ENCODE measurements around the gene ALG9. TPM values are rescaled to one million over a fixed set of nuclear protein-coding genes. Genes with fewer than 3 reads are reported as not detected.

The ALG9 gene
- total RNA-seq, 1 donor from 2014 or later = 19.2 TPM

GRCh38 chr11:111879637-111879960 lies 8.2 kb upstream of the ALG9 start:
- no peak for DNase-seq (ENCODE audit: low read depth)
- TF ChIP-seq, protein P1, sequence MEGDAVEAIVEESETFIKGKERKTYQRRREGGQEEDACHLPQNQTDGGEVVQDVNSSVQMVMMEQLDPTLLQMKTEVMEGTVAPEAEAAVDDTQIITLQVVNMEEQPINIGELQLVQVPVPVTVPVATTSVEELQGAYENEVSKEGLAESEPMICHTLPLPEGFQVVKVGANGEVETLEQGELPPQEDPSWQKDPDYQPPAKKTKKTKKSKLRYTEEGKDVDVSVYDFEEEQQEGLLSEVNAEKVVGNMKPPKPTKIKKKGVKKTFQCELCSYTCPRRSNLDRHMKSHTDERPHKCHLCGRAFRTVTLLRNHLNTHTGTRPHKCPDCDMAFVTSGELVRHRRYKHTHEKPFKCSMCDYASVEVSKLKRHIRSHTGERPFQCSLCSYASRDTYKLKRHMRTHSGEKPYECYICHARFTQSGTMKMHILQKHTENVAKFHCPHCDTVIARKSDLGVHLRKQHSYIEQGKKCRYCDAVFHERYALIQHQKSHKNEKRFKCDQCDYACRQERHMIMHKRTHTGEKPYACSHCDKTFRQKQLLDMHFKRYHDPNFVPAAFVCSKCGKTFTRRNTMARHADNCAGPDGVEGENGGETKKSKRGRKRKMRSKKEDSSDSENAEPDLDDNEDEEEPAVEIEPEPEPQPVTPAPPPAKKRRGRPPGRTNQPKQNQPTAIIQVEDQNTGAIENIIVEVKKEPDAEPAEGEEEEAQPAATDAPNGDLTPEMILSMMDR (conservative IDR thresholded peaks at IDR 0.05; ENCODE audit: low read depth, low read length) = no peak
- peak overlapping the region; percentile 77 for H3K4me3 ChIP-seq (ENCODE audit: low read depth, low read length)

DNA sequence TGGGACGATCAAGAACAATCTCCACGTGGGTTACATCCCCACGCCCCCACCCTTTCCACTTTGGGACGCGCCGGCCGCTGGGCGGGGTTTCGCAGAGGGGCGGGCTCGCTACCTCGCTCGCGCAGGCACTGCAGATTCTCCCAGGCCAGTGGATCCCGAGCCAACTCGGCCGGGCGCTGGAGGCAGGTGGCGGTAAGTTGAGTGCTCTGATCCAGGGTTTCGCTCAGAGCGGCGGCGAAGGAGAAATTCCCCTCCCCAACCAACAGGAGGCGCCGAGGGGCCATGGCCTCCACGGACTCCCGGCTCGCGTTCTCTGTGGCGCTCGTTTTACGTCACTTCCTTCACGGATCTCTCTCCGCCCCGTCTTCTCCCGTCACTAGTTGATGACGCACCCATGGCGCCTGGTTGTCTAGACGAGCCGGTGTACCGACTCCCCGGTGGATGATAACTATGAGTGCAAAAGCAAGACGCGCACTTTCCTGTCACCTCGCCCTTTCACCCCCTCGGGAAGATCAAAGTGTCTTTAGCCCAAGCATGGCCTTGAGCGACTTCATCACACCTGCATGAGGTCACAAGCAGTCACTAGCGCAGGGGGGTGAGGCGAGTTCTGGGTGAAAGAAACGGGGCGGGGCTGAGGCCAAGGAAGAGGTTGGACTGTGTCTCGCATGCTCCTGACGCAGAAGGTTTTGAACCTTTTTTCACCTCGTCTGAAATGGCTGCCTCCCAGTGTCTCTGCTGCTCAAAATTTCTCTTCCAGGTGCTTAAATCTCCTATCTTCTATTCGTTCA lies 7.7 kb upstream of the ALG9 start, which contains the start of the genes CFAP68 and FDXACB1:
CFAP68 (plus strand) TSS at position 693 of the 788 bp plus-strand sequence; CDS start at position 713, 20 bp downstream.
FDXACB1 (minus strand) TSS at position 317 of the 788 bp plus-strand sequence; CDS start at position 284, 33 bp downstream.
- peak; percentile 85 for DNase-seq (ENCODE audit: low read depth)
- peak within 1 kb of the TSS; percentile 77 for H3K4me3 ChIP-seq (ENCODE audit: low read depth, low read length)
- TF ChIP-seq, protein P1 (conservative IDR thresholded peaks at IDR 0.05; ENCODE audit: low read depth, low read length) = peak; percentile 79

- no peak for DNase-seq (ENCODE audit: low read depth)
- H3K4me3 ChIP-seq (ENCODE audit: low read depth, low read length) = peak overlapping the region; percentile 77
- TF ChIP-seq, protein P1 (conservative IDR thresholded peaks at IDR 0.05; ENCODE audit: low read depth, low read length) = no peak
Measured at GRCh38 chr11:111878385-111878848, 7.0 kb upstream of the ALG9 start.

DNA sequence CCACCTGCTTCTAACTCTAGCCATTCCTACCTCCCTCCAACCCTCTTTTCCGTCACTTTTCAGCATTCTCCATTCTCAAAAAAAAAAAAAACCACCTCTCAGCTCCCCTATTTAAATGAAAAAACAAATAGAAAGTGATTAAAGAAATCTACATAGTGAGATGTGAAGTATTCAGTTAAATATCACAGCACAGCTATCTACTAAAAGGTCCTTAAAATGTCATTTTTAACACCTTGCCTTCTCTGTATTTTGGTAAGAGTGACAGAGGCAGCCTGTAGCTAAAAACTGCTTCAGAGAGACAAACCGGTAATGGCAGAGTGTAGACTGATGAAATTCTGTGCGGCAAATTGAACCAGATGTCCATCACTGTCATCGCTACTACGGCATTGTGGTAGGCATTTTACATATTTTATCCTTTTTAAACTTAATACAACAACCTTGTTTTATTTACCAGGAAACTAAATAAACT lies 346 bp upstream of the ALG9 start:
- TF ChIP-seq, protein P1 (conservative IDR thresholded peaks at IDR 0.05; ENCODE audit: low read depth, low read length) = no peak
- DNase-seq (ENCODE audit: low read depth) = no peak
- H3K4me3 ChIP-seq (ENCODE audit: low read depth, low read length) = peak overlapping the region; percentile 85

DNA sequence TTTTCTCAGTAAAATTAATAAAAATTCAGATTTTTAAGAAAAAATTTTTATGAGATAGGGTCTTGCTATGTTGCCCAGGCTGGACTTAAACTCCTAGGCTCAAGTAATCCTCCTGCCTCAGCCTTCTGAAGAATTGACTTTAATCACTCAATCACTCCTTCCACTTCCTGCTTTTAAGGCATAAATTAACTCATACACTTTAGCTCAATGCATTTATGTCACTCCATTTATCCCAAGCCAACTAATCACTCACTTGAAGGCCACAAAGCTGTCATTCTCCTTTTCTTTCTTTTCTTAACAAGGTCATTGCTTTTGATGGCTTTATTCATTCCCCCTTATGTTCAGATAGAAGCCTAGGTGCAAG lies 877 bp downstream of the ALG9 start:
- peak overlapping the region; percentile 85 for H3K4me3 ChIP-seq (ENCODE audit: low read depth, low read length)
- DNase-seq (ENCODE audit: low read depth) = no peak
- TF ChIP-seq, protein P1 (conservative IDR thresholded peaks at IDR 0.05; ENCODE audit: low read depth, low read length) = no peak

DNA sequence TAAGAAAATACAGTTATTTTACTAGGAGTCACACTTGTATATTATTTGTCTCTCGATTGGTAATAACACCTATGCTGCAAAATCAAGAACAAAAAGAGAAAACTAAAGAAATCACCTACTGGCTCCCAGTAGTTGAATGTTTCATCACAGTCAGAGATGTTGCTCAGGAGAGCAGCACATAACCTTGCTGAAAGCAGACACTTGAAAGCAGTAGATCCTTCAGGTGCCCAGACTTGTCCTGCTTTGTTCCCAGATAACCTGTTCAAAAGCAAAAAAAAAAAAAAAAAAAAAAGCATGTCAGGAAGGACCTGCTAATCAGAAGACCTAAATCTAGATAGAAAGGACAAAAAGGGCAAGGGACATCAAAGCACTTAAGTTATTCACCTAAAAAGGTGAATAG lies 1.3 kb downstream of the ALG9 start:
- H3K4me3 ChIP-seq (ENCODE audit: low read depth, low read length) = peak overlapping the region; percentile 85
- no peak for DNase-seq (ENCODE audit: low read depth)
- TF ChIP-seq, protein P1 (conservative IDR thresholded peaks at IDR 0.05; ENCODE audit: low read depth, low read length) = no peak
